ENCODE data around the gene ABCE1. TPM values are rescaled to one million over a fixed set of nuclear protein-coding genes. Genes with fewer than 3 reads are reported as not detected.

Gene ABCE1
- total and polyA plus RNA-seq, 2 experiments from 2014 or later = 70.3 to 185 TPM

DNA sequence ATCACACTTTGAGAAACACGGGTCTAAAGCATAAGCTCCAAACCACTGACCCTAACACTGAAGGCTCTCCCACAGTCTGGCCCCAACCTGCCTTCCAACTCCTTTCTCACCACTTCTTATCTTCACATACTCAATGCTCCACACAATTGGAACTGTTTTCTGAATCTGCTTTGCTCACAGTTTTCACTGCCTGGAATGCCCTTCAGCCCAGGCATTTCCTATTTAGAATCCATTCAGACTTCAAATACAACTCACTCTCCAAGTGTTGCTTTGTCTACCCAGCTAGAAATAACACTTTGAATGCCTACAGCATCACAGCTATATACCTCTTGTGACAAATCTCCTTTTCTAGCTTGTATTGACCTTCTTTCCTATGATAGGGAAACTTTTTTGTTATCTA lies 72.1 kb downstream of the ABCE1 start:
- TF ChIP-seq, protein P1, sequence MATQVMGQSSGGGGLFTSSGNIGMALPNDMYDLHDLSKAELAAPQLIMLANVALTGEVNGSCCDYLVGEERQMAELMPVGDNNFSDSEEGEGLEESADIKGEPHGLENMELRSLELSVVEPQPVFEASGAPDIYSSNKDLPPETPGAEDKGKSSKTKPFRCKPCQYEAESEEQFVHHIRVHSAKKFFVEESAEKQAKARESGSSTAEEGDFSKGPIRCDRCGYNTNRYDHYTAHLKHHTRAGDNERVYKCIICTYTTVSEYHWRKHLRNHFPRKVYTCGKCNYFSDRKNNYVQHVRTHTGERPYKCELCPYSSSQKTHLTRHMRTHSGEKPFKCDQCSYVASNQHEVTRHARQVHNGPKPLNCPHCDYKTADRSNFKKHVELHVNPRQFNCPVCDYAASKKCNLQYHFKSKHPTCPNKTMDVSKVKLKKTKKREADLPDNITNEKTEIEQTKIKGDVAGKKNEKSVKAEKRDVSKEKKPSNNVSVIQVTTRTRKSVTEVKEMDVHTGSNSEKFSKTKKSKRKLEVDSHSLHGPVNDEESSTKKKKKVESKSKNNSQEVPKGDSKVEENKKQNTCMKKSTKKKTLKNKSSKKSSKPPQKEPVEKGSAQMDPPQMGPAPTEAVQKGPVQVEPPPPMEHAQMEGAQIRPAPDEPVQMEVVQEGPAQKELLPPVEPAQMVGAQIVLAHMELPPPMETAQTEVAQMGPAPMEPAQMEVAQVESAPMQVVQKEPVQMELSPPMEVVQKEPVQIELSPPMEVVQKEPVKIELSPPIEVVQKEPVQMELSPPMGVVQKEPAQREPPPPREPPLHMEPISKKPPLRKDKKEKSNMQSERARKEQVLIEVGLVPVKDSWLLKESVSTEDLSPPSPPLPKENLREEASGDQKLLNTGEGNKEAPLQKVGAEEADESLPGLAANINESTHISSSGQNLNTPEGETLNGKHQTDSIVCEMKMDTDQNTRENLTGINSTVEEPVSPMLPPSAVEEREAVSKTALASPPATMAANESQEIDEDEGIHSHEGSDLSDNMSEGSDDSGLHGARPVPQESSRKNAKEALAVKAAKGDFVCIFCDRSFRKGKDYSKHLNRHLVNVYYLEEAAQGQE (IDR thresholded peaks at IDR 0.05; ENCODE audit: unreplicated experiment) = no peak
- TF ChIP-seq EZH2 (IDR thresholded peaks at IDR 0.05; ENCODE audit: low read depth, unreplicated experiment) (no peak), STAT1 (IDR thresholded peaks at IDR 0.05; ENCODE audit: unreplicated experiment) (no peak), NANOG (IDR thresholded peaks at IDR 0.05; ENCODE audit: borderline replicate concordance) (no peak), JUNB (IDR thresholded peaks at IDR 0.05; ENCODE audit: unreplicated experiment) (no peak), CREB1 (CRISPR knock-in tag; IDR thresholded peaks at IDR 0.05; ENCODE audit: low read depth) (no peak), ZNF114 (CRISPR knock-in tag; IDR thresholded peaks at IDR 0.05) (no peak), EZH2phosphoT487 (IDR thresholded peaks at IDR 0.05; ENCODE audit: unreplicated experiment) (no peak), POLR2AphosphoS5 (IDR thresholded peaks at IDR 0.05; ENCODE audit: low read depth) (no peak), ZNF331 (CRISPR knock-in tag; IDR thresholded peaks at IDR 0.05; ENCODE audit: low read depth) (no peak)
- TF ChIP-seq, protein P2, sequence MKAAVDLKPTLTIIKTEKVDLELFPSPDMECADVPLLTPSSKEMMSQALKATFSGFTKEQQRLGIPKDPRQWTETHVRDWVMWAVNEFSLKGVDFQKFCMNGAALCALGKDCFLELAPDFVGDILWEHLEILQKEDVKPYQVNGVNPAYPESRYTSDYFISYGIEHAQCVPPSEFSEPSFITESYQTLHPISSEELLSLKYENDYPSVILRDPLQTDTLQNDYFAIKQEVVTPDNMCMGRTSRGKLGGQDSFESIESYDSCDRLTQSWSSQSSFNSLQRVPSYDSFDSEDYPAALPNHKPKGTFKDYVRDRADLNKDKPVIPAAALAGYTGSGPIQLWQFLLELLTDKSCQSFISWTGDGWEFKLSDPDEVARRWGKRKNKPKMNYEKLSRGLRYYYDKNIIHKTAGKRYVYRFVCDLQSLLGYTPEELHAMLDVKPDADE (IDR thresholded peaks at IDR 0.05) = no peak
- TF ChIP-seq, protein P3, sequence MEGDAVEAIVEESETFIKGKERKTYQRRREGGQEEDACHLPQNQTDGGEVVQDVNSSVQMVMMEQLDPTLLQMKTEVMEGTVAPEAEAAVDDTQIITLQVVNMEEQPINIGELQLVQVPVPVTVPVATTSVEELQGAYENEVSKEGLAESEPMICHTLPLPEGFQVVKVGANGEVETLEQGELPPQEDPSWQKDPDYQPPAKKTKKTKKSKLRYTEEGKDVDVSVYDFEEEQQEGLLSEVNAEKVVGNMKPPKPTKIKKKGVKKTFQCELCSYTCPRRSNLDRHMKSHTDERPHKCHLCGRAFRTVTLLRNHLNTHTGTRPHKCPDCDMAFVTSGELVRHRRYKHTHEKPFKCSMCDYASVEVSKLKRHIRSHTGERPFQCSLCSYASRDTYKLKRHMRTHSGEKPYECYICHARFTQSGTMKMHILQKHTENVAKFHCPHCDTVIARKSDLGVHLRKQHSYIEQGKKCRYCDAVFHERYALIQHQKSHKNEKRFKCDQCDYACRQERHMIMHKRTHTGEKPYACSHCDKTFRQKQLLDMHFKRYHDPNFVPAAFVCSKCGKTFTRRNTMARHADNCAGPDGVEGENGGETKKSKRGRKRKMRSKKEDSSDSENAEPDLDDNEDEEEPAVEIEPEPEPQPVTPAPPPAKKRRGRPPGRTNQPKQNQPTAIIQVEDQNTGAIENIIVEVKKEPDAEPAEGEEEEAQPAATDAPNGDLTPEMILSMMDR (conservative IDR thresholded peaks at IDR 0.05; ENCODE audit: low read depth in 2 of 2) = no peak
- TF ChIP-seq, protein P4, sequence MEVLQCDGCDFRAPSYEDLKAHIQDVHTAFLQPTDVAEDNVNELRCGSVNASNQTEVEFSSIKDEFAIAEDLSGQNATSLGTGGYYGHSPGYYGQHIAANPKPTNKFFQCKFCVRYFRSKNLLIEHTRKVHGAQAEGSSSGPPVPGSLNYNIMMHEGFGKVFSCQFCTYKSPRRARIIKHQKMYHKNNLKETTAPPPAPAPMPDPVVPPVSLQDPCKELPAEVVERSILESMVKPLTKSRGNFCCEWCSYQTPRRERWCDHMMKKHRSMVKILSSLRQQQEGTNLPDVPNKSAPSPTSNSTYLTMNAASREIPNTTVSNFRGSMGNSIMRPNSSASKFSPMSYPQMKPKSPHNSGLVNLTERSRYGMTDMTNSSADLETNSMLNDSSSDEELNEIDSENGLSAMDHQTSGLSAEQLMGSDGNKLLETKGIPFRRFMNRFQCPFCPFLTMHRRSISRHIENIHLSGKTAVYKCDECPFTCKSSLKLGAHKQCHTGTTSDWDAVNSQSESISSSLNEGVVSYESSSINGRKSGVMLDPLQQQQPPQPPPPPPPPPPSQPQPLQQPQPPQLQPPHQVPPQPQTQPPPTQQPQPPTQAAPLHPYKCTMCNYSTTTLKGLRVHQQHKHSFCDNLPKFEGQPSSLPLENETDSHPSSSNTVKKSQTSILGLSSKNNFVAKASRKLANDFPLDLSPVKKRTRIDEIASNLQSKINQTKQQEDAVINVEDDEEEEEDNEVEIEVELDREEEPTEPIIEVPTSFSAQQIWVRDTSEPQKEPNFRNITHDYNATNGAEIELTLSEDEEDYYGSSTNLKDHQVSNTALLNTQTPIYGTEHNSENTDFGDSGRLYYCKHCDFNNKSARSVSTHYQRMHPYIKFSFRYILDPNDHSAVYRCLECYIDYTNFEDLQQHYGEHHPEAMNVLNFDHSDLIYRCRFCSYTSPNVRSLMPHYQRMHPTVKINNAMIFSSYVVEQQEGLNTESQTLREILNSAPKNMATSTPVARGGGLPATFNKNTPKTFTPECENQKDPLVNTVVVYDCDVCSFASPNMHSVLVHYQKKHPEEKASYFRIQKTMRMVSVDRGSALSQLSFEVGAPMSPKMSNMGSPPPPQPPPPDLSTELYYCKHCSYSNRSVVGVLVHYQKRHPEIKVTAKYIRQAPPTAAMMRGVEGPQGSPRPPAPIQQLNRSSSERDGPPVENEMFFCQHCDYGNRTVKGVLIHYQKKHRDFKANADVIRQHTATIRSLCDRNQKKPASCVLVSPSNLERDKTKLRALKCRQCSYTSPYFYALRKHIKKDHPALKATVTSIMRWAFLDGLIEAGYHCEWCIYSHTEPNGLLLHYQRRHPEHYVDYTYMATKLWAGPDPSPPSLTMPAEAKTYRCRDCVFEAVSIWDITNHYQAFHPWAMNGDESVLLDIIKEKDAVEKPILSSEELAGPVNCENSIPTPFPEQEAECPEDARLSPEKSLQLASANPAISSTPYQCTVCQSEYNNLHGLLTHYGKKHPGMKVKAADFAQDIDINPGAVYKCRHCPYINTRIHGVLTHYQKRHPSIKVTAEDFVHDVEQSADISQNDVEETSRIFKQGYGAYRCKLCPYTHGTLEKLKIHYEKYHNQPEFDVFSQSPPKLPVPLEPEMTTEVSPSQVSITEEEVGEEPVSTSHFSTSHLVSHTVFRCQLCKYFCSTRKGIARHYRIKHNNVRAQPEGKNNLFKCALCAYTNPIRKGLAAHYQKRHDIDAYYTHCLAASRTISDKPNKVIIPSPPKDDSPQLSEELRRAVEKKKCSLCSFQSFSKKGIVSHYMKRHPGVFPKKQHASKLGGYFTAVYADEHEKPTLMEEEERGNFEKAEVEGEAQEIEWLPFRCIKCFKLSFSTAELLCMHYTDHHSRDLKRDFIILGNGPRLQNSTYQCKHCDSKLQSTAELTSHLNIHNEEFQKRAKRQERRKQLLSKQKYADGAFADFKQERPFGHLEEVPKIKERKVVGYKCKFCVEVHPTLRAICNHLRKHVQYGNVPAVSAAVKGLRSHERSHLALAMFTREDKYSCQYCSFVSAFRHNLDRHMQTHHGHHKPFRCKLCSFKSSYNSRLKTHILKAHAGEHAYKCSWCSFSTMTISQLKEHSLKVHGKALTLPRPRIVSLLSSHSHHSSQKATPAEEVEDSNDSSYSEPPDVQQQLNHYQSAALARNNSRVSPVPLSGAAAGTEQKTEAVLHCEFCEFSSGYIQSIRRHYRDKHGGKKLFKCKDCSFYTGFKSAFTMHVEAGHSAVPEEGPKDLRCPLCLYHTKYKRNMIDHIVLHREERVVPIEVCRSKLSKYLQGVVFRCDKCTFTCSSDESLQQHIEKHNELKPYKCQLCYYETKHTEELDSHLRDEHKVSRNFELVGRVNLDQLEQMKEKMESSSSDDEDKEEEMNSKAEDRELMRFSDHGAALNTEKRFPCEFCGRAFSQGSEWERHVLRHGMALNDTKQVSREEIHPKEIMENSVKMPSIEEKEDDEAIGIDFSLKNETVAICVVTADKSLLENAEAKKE (CRISPR knock-in tag; IDR thresholded peaks at IDR 0.05) = no peak
- no peak overlapping the region for H3K4me2 ChIP-seq
- H3K79me2 ChIP-seq (replicated peaks; ENCODE audit: insufficient read depth) = peaks cover 89% of the 10 kb centered on the region
- peaks cover 19% of the 10 kb centered on the region; the same call in 1 of the 2 replicates for H3K36me3 ChIP-seq (ENCODE audit: insufficient read depth)
- Mint-ChIP-seq H3K27ac (no peak overlapping the region), H3K27me3 (ENCODE audit: insufficient read depth, low read depth, poor library complexity) (peaks cover 2% of the 10 kb centered on the region), H3K4me3 (no peak overlapping the region), H3K4me1 (no peaks in the 10 kb centered on the region), H3K9me3 (no peaks in the 10 kb centered on the region), H3K36me3 (ENCODE audit: low read depth) (peaks cover 53% of the 10 kb centered on the region)
- H3K27ac ChIP-seq (ENCODE audit: low read depth) = no peak overlapping the region
- DNase-seq (ENCODE audit: low spot score) = no peak
- no peaks in the 10 kb centered on the region for H3K4me1 ChIP-seq (ENCODE audit: insufficient read depth)
- no peaks in the 10 kb centered on the region for H3K9me2 ChIP-seq (ENCODE audit: insufficient read depth)
- H3K27me3 ChIP-seq (ENCODE audit: insufficient read depth) = no peaks in the 10 kb centered on the region
- H4K20me1 ChIP-seq (replicated peaks; ENCODE audit: insufficient read depth) = peaks cover 27% of the 10 kb centered on the region
- ATAC-seq = no peak
- no peak overlapping the region for H3K4me3 ChIP-seq
- H3F3A ChIP-seq (replicated peaks; ENCODE audit: low read depth) = no peaks in the 10 kb centered on the region
- H2AFZ ChIP-seq = no peak overlapping the region
